Measurements from ENCODE around the gene TMEM243.

TMEM243 gene

DNA sequence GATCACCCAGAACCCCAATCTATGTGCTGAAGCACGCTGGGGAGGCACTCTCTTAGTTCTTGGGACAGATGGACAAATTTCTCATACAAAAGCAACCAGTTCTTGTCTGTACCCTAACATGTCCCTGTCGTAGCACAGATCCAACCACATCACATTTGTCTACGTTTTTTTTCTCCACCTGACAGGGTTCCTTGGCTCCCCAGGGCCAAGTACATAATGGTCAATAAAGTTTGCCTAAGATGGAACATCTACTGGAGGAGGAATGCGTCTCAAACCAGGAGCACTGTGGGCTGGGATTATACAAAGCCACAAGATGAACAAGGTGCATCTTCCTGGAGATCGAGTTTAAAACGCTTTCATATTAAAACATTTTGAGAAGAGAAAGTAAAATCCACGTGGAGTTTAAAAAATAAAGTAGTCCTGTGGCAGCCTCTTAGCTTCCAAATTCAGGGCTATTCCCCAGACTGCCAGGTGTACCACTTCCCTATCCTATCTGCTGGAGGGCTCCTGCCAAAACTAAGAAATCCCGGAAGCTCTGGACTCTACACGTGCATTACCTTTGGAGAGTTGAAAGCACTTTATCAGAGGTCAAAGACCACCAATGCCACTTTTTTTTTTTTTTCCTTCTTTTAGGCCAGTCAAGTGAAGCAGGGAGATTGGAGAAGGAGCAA is 1.4 kb downstream of the TMEM243 start:
- no peak for TF ChIP-seq ZFX (IDR thresholded peaks at IDR 0.05)
- no peak overlapping the region for H3K27ac ChIP-seq

GRCh38 chr7:87216701-87217508 is 2.6 kb downstream of the TMEM243 start:
- no peak overlapping the region for H3K27ac ChIP-seq
- TF ChIP-seq ZFX (IDR thresholded peaks at IDR 0.05), result no peak
- TF ChIP-seq, protein P1, sequence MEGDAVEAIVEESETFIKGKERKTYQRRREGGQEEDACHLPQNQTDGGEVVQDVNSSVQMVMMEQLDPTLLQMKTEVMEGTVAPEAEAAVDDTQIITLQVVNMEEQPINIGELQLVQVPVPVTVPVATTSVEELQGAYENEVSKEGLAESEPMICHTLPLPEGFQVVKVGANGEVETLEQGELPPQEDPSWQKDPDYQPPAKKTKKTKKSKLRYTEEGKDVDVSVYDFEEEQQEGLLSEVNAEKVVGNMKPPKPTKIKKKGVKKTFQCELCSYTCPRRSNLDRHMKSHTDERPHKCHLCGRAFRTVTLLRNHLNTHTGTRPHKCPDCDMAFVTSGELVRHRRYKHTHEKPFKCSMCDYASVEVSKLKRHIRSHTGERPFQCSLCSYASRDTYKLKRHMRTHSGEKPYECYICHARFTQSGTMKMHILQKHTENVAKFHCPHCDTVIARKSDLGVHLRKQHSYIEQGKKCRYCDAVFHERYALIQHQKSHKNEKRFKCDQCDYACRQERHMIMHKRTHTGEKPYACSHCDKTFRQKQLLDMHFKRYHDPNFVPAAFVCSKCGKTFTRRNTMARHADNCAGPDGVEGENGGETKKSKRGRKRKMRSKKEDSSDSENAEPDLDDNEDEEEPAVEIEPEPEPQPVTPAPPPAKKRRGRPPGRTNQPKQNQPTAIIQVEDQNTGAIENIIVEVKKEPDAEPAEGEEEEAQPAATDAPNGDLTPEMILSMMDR (conservative IDR thresholded peaks at IDR 0.05), result no peak

- no peak for TF ChIP-seq ZFX (IDR thresholded peaks at IDR 0.05)
- TF ChIP-seq, protein P1 (conservative IDR thresholded peaks at IDR 0.05), result no peak
- no peak overlapping the region for H3K27ac ChIP-seq
Observed at GRCh38 chr7:87215046-87215445, 4.5 kb downstream of the TMEM243 start.

DNA sequence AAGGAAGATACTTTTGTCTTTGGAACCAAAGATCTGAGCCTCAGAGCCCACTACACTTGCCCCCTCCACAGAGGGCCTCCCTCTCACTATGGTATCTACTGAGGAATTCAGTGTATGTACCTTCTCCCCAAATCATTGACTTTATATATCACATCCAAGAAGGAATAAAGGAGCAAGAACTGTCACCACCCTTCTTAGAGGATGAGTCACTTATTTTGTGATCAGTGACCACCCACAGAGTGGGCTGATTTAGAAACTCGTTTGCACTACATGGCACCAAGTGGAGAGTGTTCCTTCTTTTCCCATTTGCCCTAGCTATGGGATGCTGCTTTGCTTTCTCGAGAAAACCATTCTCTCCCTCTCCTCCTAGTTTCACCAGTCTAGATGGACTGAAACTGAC is 5.7 kb downstream of the TMEM243 start:
- TF ChIP-seq ZFX (IDR thresholded peaks at IDR 0.05), result no peak
- TF ChIP-seq, protein P1 (conservative IDR thresholded peaks at IDR 0.05), result no peak

DNA sequence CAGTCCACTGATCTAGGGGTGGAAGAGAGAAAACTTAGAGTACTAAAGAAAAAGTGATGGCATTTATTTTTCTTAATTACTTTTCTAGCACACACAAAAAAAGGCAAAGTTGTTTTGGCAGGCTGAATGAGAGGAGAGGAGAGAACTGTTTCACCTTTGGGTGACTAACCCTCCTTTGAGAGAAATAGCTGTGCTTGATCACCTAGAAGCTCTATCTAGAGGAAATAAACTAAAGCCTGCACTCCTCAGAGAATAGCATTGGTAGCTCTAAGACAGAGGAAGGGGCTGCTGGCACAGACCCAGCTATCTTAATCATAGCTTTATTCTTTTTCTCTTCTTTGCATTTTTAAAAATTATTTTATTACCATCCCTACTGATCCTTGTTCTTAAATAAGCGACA is 6.3 kb downstream of the TMEM243 start:
- no peak for TF ChIP-seq ZFX (IDR thresholded peaks at IDR 0.05)
- TF ChIP-seq, protein P1 (conservative IDR thresholded peaks at IDR 0.05), result no peak
- H3K27ac ChIP-seq, result no peak overlapping the region

More for the DNA sequence above, 5.7 kb downstream of the TMEM243 start:
- no peak overlapping the region for H3K27ac ChIP-seq

DNA sequence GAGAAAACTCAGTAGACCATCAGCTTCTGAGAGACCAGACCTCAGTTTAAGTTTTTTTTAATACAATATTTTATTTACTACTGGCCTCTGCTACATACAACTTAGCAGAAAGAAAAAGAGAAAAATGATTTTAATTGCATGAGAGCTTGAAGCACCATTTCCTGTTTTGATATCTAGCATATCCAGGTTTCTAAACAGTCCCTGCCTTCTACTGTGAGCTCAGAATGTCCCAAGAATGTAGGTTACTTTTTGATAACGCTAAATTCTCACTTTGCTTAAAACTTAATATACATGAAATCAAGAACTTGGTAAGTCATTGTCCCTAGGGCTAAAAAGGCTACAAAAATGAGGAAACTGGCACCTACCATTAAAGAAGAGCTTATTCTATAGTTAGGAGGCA is 7.0 kb downstream of the TMEM243 start:
- H3K27ac ChIP-seq, result no peak overlapping the region
- TF ChIP-seq, protein P1 (conservative IDR thresholded peaks at IDR 0.05), result no peak
- TF ChIP-seq ZFX (IDR thresholded peaks at IDR 0.05), result no peak

GRCh38 chr7:87210506-87210905 is 9.0 kb downstream of the TMEM243 start:
- no peak overlapping the region for H3K27ac ChIP-seq
- TF ChIP-seq, protein P1 (conservative IDR thresholded peaks at IDR 0.05), result no peak
- TF ChIP-seq ZFX (IDR thresholded peaks at IDR 0.05), result no peak

Measured in C4-2B (cell line).